Activated B cell treated with CpG ODN at 0.5 μM for 24 hours (primary cell): ENCODE measurements around the gene RACGAP1. TPM values are rescaled to one million over a fixed set of nuclear protein-coding genes. Genes with fewer than 3 reads are reported as not detected.

Source experiments
- ATAC-seq: fragments of 200-7000 bp; cut with Tn5 transposase; one replicate; pipeline ENCODE4 v1.10.0; 2021; ENCODE audit warnings: low read depth, mild to moderate bottlenecking, moderate library complexity
- CTCF ChIA-PET: fragments of 350-600 bp; sonication (Branson Sonifier 250); formaldehyde crosslinking; loops from one replicate; lab custom pipeline; 2021; ENCODE audit warnings: antibody characterized with exemption; lab: Charles Lee
- POLR2A ChIA-PET: fragments of 350-600 bp; sonication (Branson Sonifier 250); formaldehyde crosslinking; loops from one replicate; lab custom pipeline; 2021; ENCODE audit warnings: antibody characterized with exemption; lab: Charles Lee
- DNase-seq: peaks from one replicate; pipeline ENCODE4 v3.0.0; 2022
- H3K27ac Mint-ChIP-seq: one replicate; pipeline ENCODE4 v1.8.0; 2020; ENCODE audit warnings: mixed read lengths
- H3K27me3 Mint-ChIP-seq: one replicate; pipeline ENCODE4 v1.8.0; 2021; ENCODE audit warnings: mixed read lengths
- H3K36me3 Mint-ChIP-seq: one replicate; pipeline ENCODE4 v1.8.0; 2021; ENCODE audit warnings: low read depth, mixed read lengths
- H3K4me1 Mint-ChIP-seq: one replicate; pipeline ENCODE4 v1.8.0; 2021; ENCODE audit warnings: mixed read lengths
- H3K4me3 Mint-ChIP-seq: one replicate; pipeline ENCODE4 v1.8.0; 2020; ENCODE audit warnings: mild to moderate bottlenecking, mixed read lengths
- H3K9me3 Mint-ChIP-seq: one replicate; pipeline ENCODE4 v1.8.0; 2020; ENCODE audit warnings: mixed read lengths
- intact Hi-C: fragments of 100-400 bp; cut with micrococcal nuclease; formaldehyde crosslinking; loops from one replicate; pipeline ENCODE4 v1.15.1; 2024
- total RNA-seq: library from RNA; stranded (reverse); gene quantifications from 2 replicates; pipeline ENCODE4 v1.2.3, GENCODE V29; 2022
- TF ChIP-seq, protein P1 (sequence below): fragments of 200-600 bp; IDR thresholded peaks from one replicate; pipeline ENCODE4 v1.8.0; 2022; ENCODE audit warnings: antibody characterized with exemption, mild to moderate bottlenecking

RACGAP1 gene
- total RNA-seq, 1 donor from 2014 or later: 12.6 TPM

DNA sequence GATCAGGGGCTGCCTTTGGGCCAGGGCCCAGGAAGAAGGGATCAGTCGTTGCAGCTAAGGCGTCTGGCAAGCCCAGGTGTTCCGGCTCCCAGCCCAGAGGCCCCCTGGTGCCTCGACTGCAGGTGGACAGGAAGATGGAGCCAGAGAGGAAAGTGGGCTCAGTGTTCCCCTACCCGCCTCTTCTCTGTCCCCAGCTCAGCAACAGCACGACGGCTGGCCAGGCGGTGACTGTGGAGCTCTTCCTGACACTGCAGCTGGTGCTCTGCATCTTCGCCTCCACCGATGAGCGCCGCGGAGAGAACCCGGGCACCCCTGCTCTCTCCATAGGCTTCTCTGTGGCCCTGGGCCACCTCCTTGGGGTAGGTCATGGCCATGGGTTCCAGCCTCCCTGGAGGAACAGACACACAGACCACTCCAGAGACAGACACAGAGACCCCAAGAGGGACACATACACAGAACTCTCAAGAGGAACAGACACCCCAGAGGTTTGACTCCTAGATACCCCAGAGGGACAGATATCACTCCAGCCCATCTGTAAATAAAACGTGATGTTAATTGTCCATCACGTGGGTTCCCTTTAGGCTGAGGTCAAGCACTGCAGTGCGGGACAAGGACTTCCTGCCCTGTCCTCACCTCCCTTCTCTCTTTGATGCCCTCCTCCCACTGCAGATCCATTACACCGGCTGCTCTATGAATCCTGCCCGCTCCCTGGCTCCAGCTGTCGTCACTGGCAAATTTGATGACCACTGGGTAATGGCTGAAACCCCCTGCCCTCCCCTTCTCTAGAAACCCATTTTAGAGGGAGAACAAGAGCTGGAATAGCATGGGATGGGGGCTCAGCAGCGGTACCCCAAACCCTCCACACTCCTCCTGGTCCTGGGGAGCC, 71.1 kb downstream of the RACGAP1 start:
- DNase-seq: no peak
- ChIA-PET POLR2A (no interaction called here), CTCF (interaction anchor here (1.2 to 1.3 kb wide), 2 partner anchors 8 to 13 kb away, joined by 3 to 4 read pairs; no protein-coding TSS in a partner anchor)
- no peak for ATAC-seq
- Mint-ChIP-seq H3K27me3 (peaks cover 42% of the 10 kb centered on the region), H3K4me3 (no peak overlapping the region), H3K4me1 (no peaks in the 10 kb centered on the region), H3K36me3 (no peaks in the 10 kb centered on the region), H3K27ac (no peak overlapping the region), H3K9me3 (no peaks in the 10 kb centered on the region)
- intact Hi-C loops: no loop called here
- TF ChIP-seq, protein P1, sequence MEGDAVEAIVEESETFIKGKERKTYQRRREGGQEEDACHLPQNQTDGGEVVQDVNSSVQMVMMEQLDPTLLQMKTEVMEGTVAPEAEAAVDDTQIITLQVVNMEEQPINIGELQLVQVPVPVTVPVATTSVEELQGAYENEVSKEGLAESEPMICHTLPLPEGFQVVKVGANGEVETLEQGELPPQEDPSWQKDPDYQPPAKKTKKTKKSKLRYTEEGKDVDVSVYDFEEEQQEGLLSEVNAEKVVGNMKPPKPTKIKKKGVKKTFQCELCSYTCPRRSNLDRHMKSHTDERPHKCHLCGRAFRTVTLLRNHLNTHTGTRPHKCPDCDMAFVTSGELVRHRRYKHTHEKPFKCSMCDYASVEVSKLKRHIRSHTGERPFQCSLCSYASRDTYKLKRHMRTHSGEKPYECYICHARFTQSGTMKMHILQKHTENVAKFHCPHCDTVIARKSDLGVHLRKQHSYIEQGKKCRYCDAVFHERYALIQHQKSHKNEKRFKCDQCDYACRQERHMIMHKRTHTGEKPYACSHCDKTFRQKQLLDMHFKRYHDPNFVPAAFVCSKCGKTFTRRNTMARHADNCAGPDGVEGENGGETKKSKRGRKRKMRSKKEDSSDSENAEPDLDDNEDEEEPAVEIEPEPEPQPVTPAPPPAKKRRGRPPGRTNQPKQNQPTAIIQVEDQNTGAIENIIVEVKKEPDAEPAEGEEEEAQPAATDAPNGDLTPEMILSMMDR: no peak

DNA sequence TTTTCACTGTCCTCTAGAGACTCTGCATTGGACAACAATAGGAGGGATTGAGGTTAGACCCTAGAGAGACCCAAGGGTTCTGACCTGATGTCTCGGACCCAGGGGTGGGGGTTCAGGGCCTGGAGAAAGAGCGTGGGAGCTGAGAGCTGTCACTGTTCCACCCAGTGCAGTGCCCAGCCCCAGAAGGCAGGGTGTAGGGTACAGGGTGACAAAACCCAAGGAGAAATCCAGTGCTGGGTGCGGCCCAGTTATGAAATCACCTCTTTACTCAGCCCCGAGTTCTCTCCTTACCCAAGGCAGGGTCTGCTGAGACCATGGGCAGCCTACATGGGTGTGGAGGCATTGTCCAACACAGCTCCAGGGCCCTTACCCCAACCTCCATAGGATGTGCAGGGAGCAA, 72.1 kb downstream of the RACGAP1 start:
- intact Hi-C loops: no loop called here
- TF ChIP-seq, protein P1: no peak
- no peaks in the 10 kb centered on the region for H3K4me1 Mint-ChIP-seq
- ChIA-PET CTCF (no interaction called here), POLR2A (no interaction called here)
- no peaks in the 10 kb centered on the region for H3K9me3 Mint-ChIP-seq
- no peak overlapping the region for H3K4me3 Mint-ChIP-seq
- H3K36me3 Mint-ChIP-seq: no peaks in the 10 kb centered on the region
- H3K27ac Mint-ChIP-seq: no peak overlapping the region
- peaks cover 34% of the 10 kb centered on the region for H3K27me3 Mint-ChIP-seq
- ATAC-seq (no peak), DNase-seq (no peak)

DNA sequence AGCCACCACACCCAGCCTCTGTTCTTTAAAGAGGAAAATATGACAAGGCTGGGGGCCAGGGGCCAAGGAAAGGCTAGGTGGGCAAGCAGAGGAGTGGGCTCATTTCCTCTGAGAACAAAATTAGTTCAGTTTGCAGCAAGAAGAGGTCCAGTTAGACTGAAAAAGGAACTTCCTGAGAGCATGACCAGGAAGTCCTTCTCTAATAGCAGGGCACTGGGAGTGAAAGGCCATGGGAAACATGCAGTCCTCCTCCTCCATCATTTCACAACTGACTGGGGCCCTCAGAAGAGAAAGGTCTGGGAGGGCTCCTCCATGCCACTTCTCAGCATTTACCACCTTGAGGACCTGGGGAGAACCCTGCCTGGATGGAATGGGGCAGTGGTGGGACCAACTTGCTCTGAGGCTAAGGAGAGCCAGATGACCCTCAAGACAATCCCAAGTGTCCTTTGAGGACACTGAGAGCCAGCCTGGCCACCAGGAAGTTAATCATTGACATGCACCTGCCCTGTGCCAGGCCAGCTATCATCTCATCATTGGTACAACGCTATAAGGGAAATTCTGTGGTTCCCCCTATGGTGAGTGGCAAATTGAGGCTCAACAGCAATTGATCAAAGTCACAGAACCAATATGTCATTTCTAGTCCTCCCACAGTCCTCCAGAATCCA, 72.8 kb downstream of the RACGAP1 start:
- Mint-ChIP-seq H3K9me3 (no peaks in the 10 kb centered on the region), H3K36me3 (no peaks in the 10 kb centered on the region), H3K27ac (no peak overlapping the region), H3K4me1 (no peaks in the 10 kb centered on the region), H3K4me3 (no peak overlapping the region), H3K27me3 (peaks cover 29% of the 10 kb centered on the region)
- ATAC-seq: no peak
- TF ChIP-seq, protein P1: no peak
- intact Hi-C loops: no loop called here
- no peak for DNase-seq
- POLR2A ChIA-PET: no interaction called here
- CTCF ChIA-PET: no interaction called here

DNA sequence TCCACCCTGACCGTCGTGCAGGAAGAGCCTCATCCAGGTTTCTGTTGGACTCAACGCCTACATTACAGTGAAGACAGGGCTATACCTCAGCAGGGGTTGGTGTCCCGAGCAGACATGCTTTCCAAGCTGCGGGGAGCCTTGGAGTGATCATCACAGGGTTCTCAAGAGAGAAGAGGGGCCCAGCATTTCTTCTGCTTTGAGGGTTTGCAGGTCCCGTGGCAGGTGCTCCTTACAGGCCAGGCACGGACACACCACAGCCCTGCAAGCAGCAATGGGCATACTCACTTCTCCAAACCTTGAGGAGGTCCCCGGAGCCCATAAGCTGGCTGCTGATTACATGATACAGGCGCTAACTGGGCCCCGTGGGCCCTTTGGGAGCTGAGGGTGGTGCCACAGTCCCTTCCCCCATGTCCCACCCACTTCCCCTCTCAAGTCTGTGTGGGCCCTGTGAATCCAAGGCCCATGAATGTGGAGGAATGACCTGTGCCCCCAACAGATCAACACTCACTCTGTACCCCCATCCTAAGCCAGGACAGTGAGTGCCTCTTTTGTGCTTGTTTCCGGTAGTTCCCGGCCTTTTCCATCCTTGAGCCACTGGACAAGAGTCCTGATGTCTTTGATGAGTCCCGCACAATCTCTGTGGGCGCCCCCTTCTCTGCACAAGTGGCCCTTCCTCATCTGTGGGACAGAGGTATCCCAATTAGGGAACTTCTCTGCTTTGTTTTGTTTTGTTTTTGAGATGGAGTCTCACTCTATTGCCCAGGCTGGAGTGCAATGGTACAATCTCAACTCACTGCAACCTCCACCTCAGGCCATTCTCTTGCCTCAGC, 73.7 kb downstream of the RACGAP1 start:
- no peak overlapping the region for H3K4me3 Mint-ChIP-seq
- no peaks in the 10 kb centered on the region for H3K9me3 Mint-ChIP-seq
- CTCF ChIA-PET: no interaction called here
- H3K36me3 Mint-ChIP-seq: no peaks in the 10 kb centered on the region
- DNase-seq: no peak
- TF ChIP-seq, protein P1: no peak
- no peaks in the 10 kb centered on the region for H3K4me1 Mint-ChIP-seq
- intact Hi-C loops: no loop called here
- ATAC-seq: no peak
- POLR2A ChIA-PET: no interaction called here
- H3K27me3 Mint-ChIP-seq: peaks cover 21% of the 10 kb centered on the region
- no peak overlapping the region for H3K27ac Mint-ChIP-seq
